ENCODE measurements around the gene IRX2.

DNA sequence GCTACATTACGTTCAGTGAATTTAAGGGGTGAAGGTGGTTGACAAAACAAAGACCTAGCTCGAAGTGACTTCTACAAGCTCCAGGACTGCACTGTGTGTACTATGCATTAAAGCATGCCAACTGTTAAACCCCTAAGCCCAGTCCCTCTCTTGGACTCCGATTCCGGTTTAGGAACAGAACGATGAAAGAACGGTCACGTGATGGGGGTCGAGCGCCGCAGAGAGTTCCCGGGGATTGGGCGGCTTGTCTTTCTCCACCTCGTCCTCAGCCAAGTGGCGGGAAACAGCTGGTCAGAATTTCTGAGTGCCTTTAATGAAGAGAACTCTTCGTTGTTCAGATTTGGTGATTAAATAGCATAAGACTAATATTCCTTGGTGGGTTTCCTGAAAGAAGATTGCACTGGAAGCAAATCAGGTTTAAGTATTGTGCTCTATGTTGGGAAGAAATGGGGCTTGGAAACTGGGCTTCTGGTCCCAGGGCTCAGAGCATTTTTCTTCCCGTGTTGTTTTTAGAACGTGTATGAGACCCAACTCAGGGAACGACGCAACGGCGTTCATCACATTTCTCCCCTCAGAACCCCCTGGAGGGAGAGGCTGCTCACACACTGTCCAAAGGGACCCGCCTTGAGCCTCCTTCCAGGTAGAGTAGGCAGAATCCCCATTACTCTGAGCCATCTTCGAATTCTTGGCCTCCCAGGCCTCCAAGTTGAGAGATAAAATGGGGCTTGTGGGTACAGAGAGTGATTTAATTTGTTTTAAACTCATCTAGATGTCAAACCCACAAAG is 25.3 kb downstream of the IRX2 start:
- TF ChIP-seq POLR2AphosphoS5 (IDR thresholded peaks at IDR 0.05) (no peak), POLR2A (IDR thresholded peaks at IDR 0.05) (no peak)
- TF ChIP-seq, protein P1, sequence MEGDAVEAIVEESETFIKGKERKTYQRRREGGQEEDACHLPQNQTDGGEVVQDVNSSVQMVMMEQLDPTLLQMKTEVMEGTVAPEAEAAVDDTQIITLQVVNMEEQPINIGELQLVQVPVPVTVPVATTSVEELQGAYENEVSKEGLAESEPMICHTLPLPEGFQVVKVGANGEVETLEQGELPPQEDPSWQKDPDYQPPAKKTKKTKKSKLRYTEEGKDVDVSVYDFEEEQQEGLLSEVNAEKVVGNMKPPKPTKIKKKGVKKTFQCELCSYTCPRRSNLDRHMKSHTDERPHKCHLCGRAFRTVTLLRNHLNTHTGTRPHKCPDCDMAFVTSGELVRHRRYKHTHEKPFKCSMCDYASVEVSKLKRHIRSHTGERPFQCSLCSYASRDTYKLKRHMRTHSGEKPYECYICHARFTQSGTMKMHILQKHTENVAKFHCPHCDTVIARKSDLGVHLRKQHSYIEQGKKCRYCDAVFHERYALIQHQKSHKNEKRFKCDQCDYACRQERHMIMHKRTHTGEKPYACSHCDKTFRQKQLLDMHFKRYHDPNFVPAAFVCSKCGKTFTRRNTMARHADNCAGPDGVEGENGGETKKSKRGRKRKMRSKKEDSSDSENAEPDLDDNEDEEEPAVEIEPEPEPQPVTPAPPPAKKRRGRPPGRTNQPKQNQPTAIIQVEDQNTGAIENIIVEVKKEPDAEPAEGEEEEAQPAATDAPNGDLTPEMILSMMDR (IDR thresholded peaks at IDR 0.05): no peak

Data from suprapubic skin (tissue), 4 donors.